Measurements from ENCODE around the gene PHACTR1. TPM values are rescaled to one million over a fixed set of nuclear protein-coding genes. Genes with fewer than 3 reads are reported as not detected.

Gene PHACTR1
- total and polyA plus RNA-seq, 9 of the 15 experiments (the other 6 are each of a cell fraction or from before 2014, with no cell fraction given), result 11.5 to 32.6 (median 22.0) TPM

GRCh38 chr6:13302751-13303667, 586.4 kb downstream of the PHACTR1 start (continued):
- TF ChIP-seq HMGN3 (IDR thresholded peaks at IDR 0.05; ENCODE audit: borderline replicate concordance, extremely low read depth, insufficient read length, low read depth, low read length) (no peak), TCFL5 (CRISPR knock-in tag; conservative IDR thresholded peaks at IDR 0.05) (no peak), ZNF583 (CRISPR knock-in tag; IDR thresholded peaks at IDR 0.05) (0 out of 2 replicates have a peak, but pooled peaks have one; percentile 7), IFI16 (CRISPR knock-in tag; IDR thresholded peaks at IDR 0.05) (no peak), FOXJ2 (tag; IDR thresholded peaks at IDR 0.05) (peak; percentile 95), ZNF592 (IDR thresholded peaks at IDR 0.05) (peak; percentile 73; the same call in 1 of the 2 replicates), ZSCAN29 (IDR thresholded peaks at IDR 0.05) (no peak), ELF1 (tag; IDR thresholded peaks at IDR 0.05) (0 out of 2 replicates have a peak, but pooled peaks have one; percentile 37), NFE2 (IDR thresholded peaks at IDR 0.05; ENCODE audit: low read depth) (peak; percentile 33; the same call in 1 of the 2 replicates), ZNF140 (CRISPR knock-in tag; IDR thresholded peaks at IDR 0.05) (no peak), DMBX1 (CRISPR knock-in tag; IDR thresholded peaks at IDR 0.05; ENCODE audit: borderline replicate concordance) (peak; percentile 57), SRSF9 (IDR thresholded peaks at IDR 0.05; ENCODE audit: borderline replicate concordance, low read depth, low read length) (no peak), CC2D1A (IDR thresholded peaks at IDR 0.05) (no peak), ZBTB49 (CRISPR knock-in tag; IDR thresholded peaks at IDR 0.05; ENCODE audit: borderline replicate concordance) (no peak), SAFB (IDR thresholded peaks at IDR 0.05; ENCODE audit: borderline replicate concordance, low read depth, low read length) (no peak), NR2C2 (CRISPR knock-in tag; IDR thresholded peaks at IDR 0.05) (no peak), NR2C2 (tag; IDR thresholded peaks at IDR 0.05) (peak; percentile 96), ZC3H4 (CRISPR knock-in tag; IDR thresholded peaks at IDR 0.05; ENCODE audit: borderline replicate concordance) (no peak), TAF9B (IDR thresholded peaks at IDR 0.05; ENCODE audit: partially characterized antibody) (peak; percentile 80), NFIX (CRISPR knock-in tag; IDR thresholded peaks at IDR 0.05; ENCODE audit: low read depth) (no peak), BCL6 (CRISPR knock-in tag; IDR thresholded peaks at IDR 0.05) (0 out of 2 replicates have a peak, but pooled peaks have one; percentile 11), ZNF695 (CRISPR knock-in tag; IDR thresholded peaks at IDR 0.05) (no peak), MAZ (CRISPR knock-in tag; conservative IDR thresholded peaks at IDR 0.05 in 1 of 2, IDR thresholded peaks at IDR 0.05 in 1 of 2) (peak; percentile 19 to 30; a peak in 1 of 4 replicates)
